PC-3 (cell line): ENCODE data around the gene METTL17. TPM values are rescaled to one million over a fixed set of nuclear protein-coding genes. Genes with fewer than 3 reads are reported as not detected.

Source experiments
- ATAC-seq: fragments of 200-7000 bp; cut with Tn5 transposase; 2 replicates; pipeline ENCODE4 v1.9.1; 2020; ENCODE audit warnings: mild to moderate bottlenecking, moderate library complexity
- BruUV-seq: library from RNA; stranded (reverse); fragments of 400-500 nt; replicated peaks from 2 replicates; lab custom pipeline; 2021; lab: Mats Ljungman, UMichigan
- CTCF ChIA-PET: fragments of 300-600 bp; sonication (Branson Sonifier 250); formaldehyde crosslinking; loops from one replicate; lab custom pipeline; 2022; ENCODE audit warnings: antibody characterized with exemption; lab: Charles Lee
- POLR2A ChIA-PET: fragments of 300-600 bp; sonication (Branson Sonifier 250); formaldehyde crosslinking; loops from one replicate; lab custom pipeline; 2022; ENCODE audit warnings: antibody characterized with exemption; ENCODE audit not compliant: unreplicated experiment; lab: Charles Lee
- DNase-seq: peaks from one replicate; pipeline ENCODE4 v3.0.0-alpha.2; 2015
- H2AFZ ChIP-seq: fragments of 300-600 bp; sonication (generic); 2 replicates; pipeline ENCODE4 v1.6.0; 2016; ENCODE audit warnings: antibody characterized with exemption, low read length
- H3F3A ChIP-seq: fragments of 300-600 bp; sonication (generic); one replicate; pipeline ENCODE4 v1.6.0; 2017; ENCODE audit warnings: antibody characterized with exemption, low read length, control low read depth, mild to moderate bottlenecking; ENCODE audit not compliant: unreplicated experiment
- H3K27ac ChIP-seq: fragments of 300-600 bp; sonication (generic); 2 replicates; pipeline ENCODE4 v1.5.1; 2016; ENCODE audit warnings: mild to moderate bottlenecking, low read length
- H3K27me3 ChIP-seq: fragments of 300-600 bp; sonication (generic); 2 replicates; pipeline ENCODE4 v1.6.1; 2016; ENCODE audit warnings: low read length, mixed read lengths
- H3K36me3 ChIP-seq: fragments of 300-600 bp; sonication (generic); 2 replicates; pipeline ENCODE4 v1.6.1; 2016; ENCODE audit warnings: low read depth, mixed run types, low read length, mixed read lengths
- H3K4me1 ChIP-seq: fragments of 300-600 bp; sonication (generic); 2 replicates; pipeline ENCODE4 v1.5.1; 2016; ENCODE audit warnings: low read length; ENCODE audit not compliant: insufficient read depth
- H3K4me2 ChIP-seq: fragments of 300-600 bp; sonication (generic); 2 replicates; pipeline ENCODE4 v1.6.0; 2016; ENCODE audit warnings: low read length
- H3K4me3 ChIP-seq: fragments of 300-600 bp; sonication (generic); 2 replicates; pipeline ENCODE4 v1.5.1; 2016; ENCODE audit warnings: mild to moderate bottlenecking, low read length, mixed read lengths
- H3K79me2 ChIP-seq: fragments of 300-600 bp; sonication (generic); 2 replicates; pipeline ENCODE4 v1.6.1; 2017; ENCODE audit warnings: low read length, mixed read lengths
- H3K9ac ChIP-seq: fragments of 300-600 bp; sonication (generic); 2 replicates; pipeline ENCODE4 v1.6.0; 2016; ENCODE audit warnings: mild to moderate bottlenecking, low read length
- H3K9me2 ChIP-seq: fragments of 300-600 bp; sonication (generic); replicated peaks from 2 replicates; pipeline ENCODE4 v1.6.1; 2016; ENCODE audit warnings: mixed run types, low read length, mixed read lengths
- H3K9me3 ChIP-seq: fragments of 300-600 bp; sonication (generic); 2 replicates; pipeline ENCODE4 v1.6.1; 2016; ENCODE audit warnings: low read length, mixed read lengths
- H4K20me1 ChIP-seq: fragments of 300-600 bp; sonication (generic); 2 replicates; pipeline ENCODE4 v1.6.1; 2016; ENCODE audit warnings: low read length, mixed read lengths
- EZH2 ChIP-seq: fragments of 300-600 bp; sonication (generic); IDR thresholded peaks from one replicate; pipeline ENCODE4 v1.6.1; 2017; ENCODE audit warnings: antibody characterized with exemption, mild to moderate bottlenecking, low read length; ENCODE audit not compliant: unreplicated experiment
- EZH2phosphoT487 ChIP-seq: fragments of 300-600 bp; sonication (generic); IDR thresholded peaks from 2 replicates; pipeline ENCODE4 v1.6.1; 2018; ENCODE audit warnings: mild to moderate bottlenecking, antibody characterized with exemption, low read length, borderline replicate concordance
- intact Hi-C: fragments of 100-400 bp; cut with micrococcal nuclease; formaldehyde crosslinking; loops from 2 replicates; pipeline ENCODE4 v1.9.0; 2023
- total RNA-seq: library from RNA; depleted of rRNA; stranded (reverse); fragments of >200 nt; gene quantifications from 2 replicates; pipeline ENCODE4 v1.2.3, GENCODE V29; 2014
- TF ChIP-seq, protein P1 (sequence below): fragments of 300-600 bp; sonication (generic); conservative IDR thresholded peaks from 2 replicates; pipeline ENCODE4 v1.5.1; 2017; ENCODE audit warnings: antibody characterized with exemption, low read depth, mild to moderate bottlenecking, low read length

Gene METTL17
- total RNA-seq, 1 experiment from 2014 or later: 99.0 TPM

GRCh38 chr14:21011136-21011535 lies 21.4 kb downstream of the METTL17 start:
- no peak overlapping the region for H3K4me2 ChIP-seq
- no peaks in the 10 kb centered on the region for H3K79me2 ChIP-seq
- H3K4me3 ChIP-seq: no peak overlapping the region
- no peak overlapping the region for H2AFZ ChIP-seq
- DNase-seq: no peak
- H3K9me3 ChIP-seq: no peaks in the 10 kb centered on the region
- ChIA-PET POLR2A (no interaction called here), CTCF (interaction anchor here (0.6 kb wide), 1 partner anchor 39 kb away, joined by 3 read pairs; no protein-coding TSS in a partner anchor)
- no peak for TF ChIP-seq EZH2phosphoT487
- TF ChIP-seq EZH2: no peak
- TF ChIP-seq, protein P1, sequence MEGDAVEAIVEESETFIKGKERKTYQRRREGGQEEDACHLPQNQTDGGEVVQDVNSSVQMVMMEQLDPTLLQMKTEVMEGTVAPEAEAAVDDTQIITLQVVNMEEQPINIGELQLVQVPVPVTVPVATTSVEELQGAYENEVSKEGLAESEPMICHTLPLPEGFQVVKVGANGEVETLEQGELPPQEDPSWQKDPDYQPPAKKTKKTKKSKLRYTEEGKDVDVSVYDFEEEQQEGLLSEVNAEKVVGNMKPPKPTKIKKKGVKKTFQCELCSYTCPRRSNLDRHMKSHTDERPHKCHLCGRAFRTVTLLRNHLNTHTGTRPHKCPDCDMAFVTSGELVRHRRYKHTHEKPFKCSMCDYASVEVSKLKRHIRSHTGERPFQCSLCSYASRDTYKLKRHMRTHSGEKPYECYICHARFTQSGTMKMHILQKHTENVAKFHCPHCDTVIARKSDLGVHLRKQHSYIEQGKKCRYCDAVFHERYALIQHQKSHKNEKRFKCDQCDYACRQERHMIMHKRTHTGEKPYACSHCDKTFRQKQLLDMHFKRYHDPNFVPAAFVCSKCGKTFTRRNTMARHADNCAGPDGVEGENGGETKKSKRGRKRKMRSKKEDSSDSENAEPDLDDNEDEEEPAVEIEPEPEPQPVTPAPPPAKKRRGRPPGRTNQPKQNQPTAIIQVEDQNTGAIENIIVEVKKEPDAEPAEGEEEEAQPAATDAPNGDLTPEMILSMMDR: no peak
- no TSS peak for BruUV-seq
- H3K4me1 ChIP-seq: no peaks in the 10 kb centered on the region
- no peaks in the 10 kb centered on the region for H3K36me3 ChIP-seq
- H4K20me1 ChIP-seq: no peaks in the 10 kb centered on the region
- no peaks in the 10 kb centered on the region for H3K9me2 ChIP-seq
- H3K9ac ChIP-seq: no peak overlapping the region
- no peak for ATAC-seq
- intact Hi-C loops: no loop called here
- H3F3A ChIP-seq: no peaks in the 10 kb centered on the region
- no peak overlapping the region for H3K27ac ChIP-seq
- H3K27me3 ChIP-seq: peaks cover 24% of the 10 kb centered on the region

DNA sequence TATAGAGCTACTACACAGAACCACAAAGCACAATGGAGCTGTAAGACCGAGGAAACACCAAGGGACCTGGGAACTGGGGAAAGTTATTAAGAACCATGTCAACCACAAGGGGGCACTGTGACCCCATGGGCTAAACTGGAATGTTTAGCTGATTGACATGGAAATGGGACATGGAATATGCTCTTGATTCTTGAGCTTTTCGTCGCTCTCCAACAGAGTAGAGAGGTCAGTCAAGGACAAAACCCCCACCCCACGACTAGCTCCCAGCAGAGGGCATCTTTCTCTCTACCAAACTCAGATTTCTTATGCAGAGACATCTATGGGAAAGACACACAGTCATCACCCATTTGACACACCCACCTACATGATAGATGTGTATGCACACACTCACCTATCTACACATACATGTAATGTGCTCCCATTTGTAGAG lies 25.0 kb downstream of the METTL17 start:
- Histone ChIP-seq H3K27ac (no peak overlapping the region), H4K20me1 (no peaks in the 10 kb centered on the region), H3F3A (no peaks in the 10 kb centered on the region), H3K9ac (no peak overlapping the region), H3K9me3 (no peaks in the 10 kb centered on the region), H3K27me3 (peaks cover 34% of the 10 kb centered on the region), H3K4me3 (no peak overlapping the region), H3K4me2 (no peak overlapping the region), H2AFZ (no peak overlapping the region), H3K36me3 (no peaks in the 10 kb centered on the region), H3K9me2 (no peaks in the 10 kb centered on the region), H3K79me2 (no peaks in the 10 kb centered on the region), H3K4me1 (no peaks in the 10 kb centered on the region)
- DNase-seq (peak; percentile 92), ATAC-seq (peak; percentile 94)
- TF ChIP-seq, protein P1: peak; percentile 94
- TF ChIP-seq EZH2phosphoT487: no peak
- TF ChIP-seq EZH2: no peak
- CTCF ChIA-PET: interaction anchor here (0.5 to 1.9 kb wide), 11 partner anchors 9 to 343 kb away, joined by 3 to 23 read pairs (median 6); no protein-coding TSS in a partner anchor
- BruUV-seq: no TSS peak
- intact Hi-C loops: loop anchor here (1.0 kb wide), 2 partner anchors 26 to 93 kb away; no protein-coding TSS in a partner anchor
- POLR2A ChIA-PET: no interaction called here

GRCh38 chr14:21015312-21015711 lies 25.5 kb downstream of the METTL17 start:
- no peaks in the 10 kb centered on the region for H3K9me3 ChIP-seq

More at GRCh38 chr14:21015312-21015711, 25.5 kb downstream of the METTL17 start:
- Histone ChIP-seq H3K4me2 (no peak overlapping the region), H3K27ac (no peak overlapping the region), H3K27me3 (peaks cover 36% of the 10 kb centered on the region), H2AFZ (no peak overlapping the region), H4K20me1 (no peaks in the 10 kb centered on the region), H3K79me2 (no peaks in the 10 kb centered on the region), H3K9ac (no peak overlapping the region), H3K4me3 (no peak overlapping the region), H3F3A (no peaks in the 10 kb centered on the region), H3K9me2 (no peaks in the 10 kb centered on the region), H3K36me3 (no peaks in the 10 kb centered on the region), H3K4me1 (no peaks in the 10 kb centered on the region)
- CTCF ChIA-PET: interaction anchor here (0.6 to 1.9 kb wide), 9 partner anchors 10 to 203 kb away, joined by 3 to 23 read pairs (median 7); no protein-coding TSS in a partner anchor
- intact Hi-C loops: no loop called here
- TF ChIP-seq, protein P1: no peak
- TF ChIP-seq EZH2: no peak
- BruUV-seq: no TSS peak
- POLR2A ChIA-PET: no interaction called here
- no peak for DNase-seq
- ATAC-seq: no peak
